K562 (cell line): Measurements from ENCODE around the gene UNC13C.

Experiments used
- CBX3 ChIP-seq, 2 experiments: IDR thresholded peaks; 1 replicate in 1 of 2; 2 replicates in 1 of 2; pipeline ENCODE4 v1.6.1; 2012; ENCODE audit warnings: inconsistent platforms in 2 of 2, low read length in 2 of 2, borderline replicate concordance in 1 of 2, control low read depth in 1 of 2
- CTBP1 ChIP-seq: fragments of 450-650 bp; IDR thresholded peaks from 2 replicates; pipeline ENCODE4 v1.6.1; 2016; ENCODE audit warnings: borderline replicate concordance
- ZNF551 ChIP-seq: fragments of 250-450 bp; sonication (Bioruptor Pico); IDR thresholded peaks from 2 replicates; pipeline ENCODE4 v1.5.0; 2021; ENCODE audit warnings: mild to moderate bottlenecking, moderate library complexity
- TF ChIP-seq, protein P1 (sequence below): fragments of 450-650 bp; formaldehyde crosslinking; IDR thresholded peaks from 2 replicates; pipeline ENCODE4 v1.4.0; 2022; ENCODE audit warnings: mild to moderate bottlenecking, moderate library complexity

DNA sequence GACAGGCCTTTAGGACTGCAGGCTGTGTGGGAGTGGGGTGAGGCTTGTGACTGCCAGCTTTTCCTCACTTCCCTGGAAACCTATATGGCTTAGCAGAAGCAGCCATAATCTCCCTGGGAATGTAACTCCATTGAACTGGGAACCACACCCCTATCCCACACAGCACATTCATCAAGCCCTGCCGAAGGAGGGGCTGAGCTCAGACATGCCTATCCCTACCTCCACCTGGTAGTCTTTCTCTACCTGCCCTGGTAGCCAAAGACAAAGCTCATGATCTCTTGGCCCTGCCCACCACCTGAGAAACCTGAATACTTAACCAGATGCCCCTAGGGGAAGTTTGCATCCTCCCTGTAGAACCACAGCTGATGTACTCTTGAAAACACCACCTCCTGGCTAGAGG, 219.8 kb downstream of the UNC13C start:
- no peak for TF ChIP-seq CTBP1
- TF ChIP-seq, protein P1, sequence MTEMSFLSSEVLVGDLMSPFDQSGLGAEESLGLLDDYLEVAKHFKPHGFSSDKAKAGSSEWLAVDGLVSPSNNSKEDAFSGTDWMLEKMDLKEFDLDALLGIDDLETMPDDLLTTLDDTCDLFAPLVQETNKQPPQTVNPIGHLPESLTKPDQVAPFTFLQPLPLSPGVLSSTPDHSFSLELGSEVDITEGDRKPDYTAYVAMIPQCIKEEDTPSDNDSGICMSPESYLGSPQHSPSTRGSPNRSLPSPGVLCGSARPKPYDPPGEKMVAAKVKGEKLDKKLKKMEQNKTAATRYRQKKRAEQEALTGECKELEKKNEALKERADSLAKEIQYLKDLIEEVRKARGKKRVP (CRISPR knock-in tag): no peak
- TF ChIP-seq CBX3 (IDR thresholded peaks at IDR 0.05; ENCODE audit: borderline replicate concordance in 1 of 2, low read length in 2 of 2): no peak
- TF ChIP-seq ZNF551 (CRISPR knock-in tag): no peak
